ENCODE measurements around the gene DHX32. TPM values are rescaled to one million over a fixed set of nuclear protein-coding genes. Genes with fewer than 3 reads are reported as not detected.

The DHX32 gene
- total RNA-seq, 4 donors from 2014 or later: 27.4 to 44.4 (median 32.9) TPM

DNA sequence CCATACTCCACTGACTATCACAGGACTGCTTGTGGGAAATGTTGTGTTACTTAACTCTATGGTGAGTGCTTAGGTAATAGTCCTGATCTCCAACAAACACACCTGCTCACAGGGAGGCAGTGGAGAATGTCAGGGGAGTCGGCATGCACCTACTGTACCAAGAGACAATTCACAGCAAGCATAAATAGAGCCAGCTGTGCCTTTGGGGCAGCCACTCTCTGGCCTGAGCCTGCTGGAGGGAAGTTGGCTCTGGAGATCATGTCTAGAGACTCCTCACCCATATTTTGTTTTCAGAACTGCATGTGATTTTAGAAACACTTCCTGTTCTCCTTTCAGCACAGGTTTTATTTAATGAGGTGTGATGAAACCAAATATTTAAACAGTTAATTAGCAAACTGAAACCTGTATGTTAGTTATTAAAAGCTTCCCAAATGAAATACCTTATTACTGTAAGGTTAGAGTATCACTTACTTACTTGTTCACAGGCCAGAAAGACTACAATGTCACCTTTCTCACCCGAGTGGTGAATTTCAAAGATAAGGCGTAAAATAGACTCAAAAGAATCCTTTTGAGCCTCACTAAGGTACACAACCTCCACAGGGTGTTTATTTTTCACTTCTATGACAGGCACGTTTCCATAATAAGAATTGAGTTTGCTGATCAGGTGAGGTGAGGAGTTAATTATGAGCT, 21.8 kb downstream of the DHX32 start:
- Histone ChIP-seq H3K36me3 (peaks cover 0 to 25% of the 10 kb centered on the region in 2 donors), H3K27me3 (no peaks in the 10 kb centered on the region), H3K9me3 (no peaks in the 10 kb centered on the region), H3K4me3 (no peak overlapping the region), H3K27ac (no peak overlapping the region), H3K4me1 (no peaks in the 10 kb centered on the region)
- no peak for TF ChIP-seq POLR2A (IDR thresholded peaks at IDR 0.05)
- TF ChIP-seq, protein P1, sequence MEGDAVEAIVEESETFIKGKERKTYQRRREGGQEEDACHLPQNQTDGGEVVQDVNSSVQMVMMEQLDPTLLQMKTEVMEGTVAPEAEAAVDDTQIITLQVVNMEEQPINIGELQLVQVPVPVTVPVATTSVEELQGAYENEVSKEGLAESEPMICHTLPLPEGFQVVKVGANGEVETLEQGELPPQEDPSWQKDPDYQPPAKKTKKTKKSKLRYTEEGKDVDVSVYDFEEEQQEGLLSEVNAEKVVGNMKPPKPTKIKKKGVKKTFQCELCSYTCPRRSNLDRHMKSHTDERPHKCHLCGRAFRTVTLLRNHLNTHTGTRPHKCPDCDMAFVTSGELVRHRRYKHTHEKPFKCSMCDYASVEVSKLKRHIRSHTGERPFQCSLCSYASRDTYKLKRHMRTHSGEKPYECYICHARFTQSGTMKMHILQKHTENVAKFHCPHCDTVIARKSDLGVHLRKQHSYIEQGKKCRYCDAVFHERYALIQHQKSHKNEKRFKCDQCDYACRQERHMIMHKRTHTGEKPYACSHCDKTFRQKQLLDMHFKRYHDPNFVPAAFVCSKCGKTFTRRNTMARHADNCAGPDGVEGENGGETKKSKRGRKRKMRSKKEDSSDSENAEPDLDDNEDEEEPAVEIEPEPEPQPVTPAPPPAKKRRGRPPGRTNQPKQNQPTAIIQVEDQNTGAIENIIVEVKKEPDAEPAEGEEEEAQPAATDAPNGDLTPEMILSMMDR (IDR thresholded peaks at IDR 0.05 in 4 of 5, conservative IDR thresholded peaks at IDR 0.05 in 1 of 5): no peak
- no peak for ATAC-seq
- DNase-seq: no peak
- intact Hi-C loops (cut with DNase I; ENCODE audit: low total_unique reads): no loop called here
- in situ Hi-C loops (cut with MboI; ENCODE audit: low sequenced_read_pairs in 4 of 4): no loop called here

DNA sequence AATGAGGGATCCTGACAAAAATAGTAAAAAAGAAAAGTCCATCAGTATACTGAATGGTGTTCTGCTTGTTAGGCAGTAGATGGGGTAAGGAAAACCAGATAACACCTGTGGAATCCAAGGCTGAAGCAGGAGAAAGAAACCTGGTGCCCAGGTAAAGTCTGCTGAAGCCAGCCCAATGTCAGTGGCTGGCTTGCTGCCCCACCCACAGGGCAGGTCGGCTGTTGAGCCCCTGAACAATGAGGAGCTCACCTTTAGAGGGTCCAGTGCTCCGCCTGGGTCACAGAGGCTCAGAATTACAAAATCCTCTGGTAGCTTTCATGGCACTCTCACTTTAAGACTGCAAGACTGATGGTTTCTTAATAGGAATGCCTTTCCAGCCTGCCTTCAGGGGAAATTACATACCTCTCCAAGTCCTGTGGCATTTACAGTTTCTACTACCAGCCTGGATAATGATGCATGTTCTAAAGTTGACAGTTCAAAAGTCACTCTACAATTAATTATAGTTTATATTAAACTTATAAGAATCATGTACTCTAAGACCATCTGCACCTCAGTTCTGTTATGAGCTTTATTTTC, 23.8 kb downstream of the DHX32 start:
- H3K9me3 ChIP-seq: no peaks in the 10 kb centered on the region
- H3K4me3 ChIP-seq: no peak overlapping the region
- in situ Hi-C loops (cut with MboI; ENCODE audit: low sequenced_read_pairs in 4 of 4): no loop called here
- intact Hi-C loops (cut with DNase I; ENCODE audit: low total_unique reads): no loop called here
- H3K4me1 ChIP-seq: no peaks in the 10 kb centered on the region
- ATAC-seq: no peak
- no peak overlapping the region for H3K27ac ChIP-seq
- DNase-seq: no peak
- peaks cover 0 to 42% of the 10 kb centered on the region in 2 donors for H3K36me3 ChIP-seq
- no peaks in the 10 kb centered on the region for H3K27me3 ChIP-seq
- TF ChIP-seq, protein P1 (IDR thresholded peaks at IDR 0.05 in 4 of 5, conservative IDR thresholded peaks at IDR 0.05 in 1 of 5): no peak
- no peak for TF ChIP-seq POLR2A (IDR thresholded peaks at IDR 0.05)

DNA sequence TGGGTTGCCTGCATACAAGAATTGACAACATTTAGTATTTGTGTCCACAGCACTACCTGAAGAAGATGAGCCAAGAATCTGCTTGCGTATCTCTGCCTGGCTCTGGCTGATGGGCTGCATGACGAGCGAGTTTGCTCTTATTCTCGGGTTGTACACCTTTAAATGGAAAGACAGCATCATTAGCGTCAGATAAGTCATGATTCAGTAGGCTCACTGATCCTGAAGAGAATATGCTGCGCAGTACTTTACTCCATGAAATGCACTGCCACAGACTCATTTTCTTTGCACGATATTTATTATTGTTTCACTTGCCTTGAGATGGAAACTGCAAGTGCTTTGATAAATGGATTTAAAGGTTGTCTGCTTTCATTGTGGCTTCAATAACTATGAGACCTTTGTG, 28.6 kb downstream of the DHX32 start:
- no peak overlapping the region for H3K27ac ChIP-seq
- peaks cover 0 to 57% of the 10 kb centered on the region in 2 donors for H3K36me3 ChIP-seq
- H3K9me3 ChIP-seq: no peaks in the 10 kb centered on the region
- ATAC-seq (no peak), DNase-seq (no peak)
- no peak overlapping the region for H3K4me3 ChIP-seq
- H3K27me3 ChIP-seq: no peaks in the 10 kb centered on the region
- intact Hi-C loops (cut with DNase I; ENCODE audit: low total_unique reads) (no loop called here), in situ Hi-C loops (cut with MboI; ENCODE audit: low sequenced_read_pairs in 4 of 4) (no loop called here)
- H3K4me1 ChIP-seq: no peaks in the 10 kb centered on the region
- TF ChIP-seq POLR2A (IDR thresholded peaks at IDR 0.05): no peak
- TF ChIP-seq, protein P1 (IDR thresholded peaks at IDR 0.05 in 4 of 5, conservative IDR thresholded peaks at IDR 0.05 in 1 of 5): no peak

- peaks cover 0 to 64% of the 10 kb centered on the region in 2 donors for H3K36me3 ChIP-seq
- in situ Hi-C loops (cut with MboI; ENCODE audit: low sequenced_read_pairs in 4 of 4): no loop called here
- H3K9me3 ChIP-seq: no peaks in the 10 kb centered on the region
- H3K4me1 ChIP-seq: no peaks in the 10 kb centered on the region
- DNase-seq: no peak
- no peak overlapping the region for H3K27ac ChIP-seq
- no peak for ATAC-seq
- intact Hi-C loops (cut with DNase I; ENCODE audit: low total_unique reads): no loop called here
- no peak overlapping the region for H3K4me3 ChIP-seq
- no peaks in the 10 kb centered on the region for H3K27me3 ChIP-seq
- TF ChIP-seq, protein P1 (IDR thresholded peaks at IDR 0.05 in 4 of 5, conservative IDR thresholded peaks at IDR 0.05 in 1 of 5): no peak
- TF ChIP-seq POLR2A (IDR thresholded peaks at IDR 0.05): no peak
These were observed 30.0 kb downstream of the DHX32 start for GRCh38 chr10:125850766-125851731.

All from gastrocnemius medialis (tissue), 4 donors.